GM12878 (cell line): ENCODE measurements around the gene CCDC88A. TPM values are rescaled to one million over a fixed set of nuclear protein-coding genes. Genes with fewer than 3 reads are reported as not detected.
"Not testable (repeated sequence)": the region's sequence is repeated elsewhere in the genome, so short reads cannot be mapped to it uniquely, and the experiment has no call there.

Experiments
- ATAC-seq: fragments of 200-7000 bp; cut with Tn5 transposase; 3 replicates; pipeline ENCODE4 v1.9.1; 2020; ENCODE audit warnings: mild to moderate bottlenecking, moderate library complexity
- BruUV-seq: library from RNA; stranded (reverse); fragments of 400-500 nt; replicated peaks from 2 replicates; lab custom pipeline; 2021; lab: Mats Ljungman, UMichigan
- CTCF ChIA-PET: fragments of 300-600 bp; sonication (Branson Sonifier 250); formaldehyde crosslinking; extraction: SDS; loops from one replicate; lab custom pipeline; 2021; ENCODE audit warnings: inconsistent platforms; lab: Yijun Ruan, JAX
- POLR2A ChIA-PET: fragments of 350-600 bp; formaldehyde crosslinking; extraction: SDS; loops from one replicate; lab custom pipeline; 2021; ENCODE audit warnings: inconsistent platforms; lab: Charles Lee
- RAD21 ChIA-PET: fragments of 300-600 bp; sonication (Branson Sonifier 250); formaldehyde crosslinking; loops from one replicate; lab custom pipeline; 2023; ENCODE audit warnings: antibody characterized with exemption; ENCODE audit not compliant: unreplicated experiment; lab: Charles Lee
- SMC1A ChIA-PET: fragments of 300-600 bp; sonication (Branson Sonifier 250); formaldehyde crosslinking; loops from one replicate; lab custom pipeline; 2023; ENCODE audit not compliant: unreplicated experiment, uncharacterized antibody; lab: Charles Lee
- DNase-seq: peaks from one replicate; pipeline ENCODE4 v3.0.0-alpha.2; 2011; ENCODE audit warnings: low read depth, low spot score
- FAIRE-seq: peaks from 3 replicates; lab custom pipeline; 2011; peaks lifted over from hg19 to GRCh38; lab: Jason Lieb, UNC
- H2AFZ ChIP-seq: 2 replicates; pipeline ENCODE4 v1.6.0; 2011; ENCODE audit warnings: low read depth, low read length, control low read depth; ENCODE audit not compliant: control insufficient read depth
- H3K27ac ChIP-seq: 2 replicates; pipeline ENCODE4 v1.5.1; 2011; ENCODE audit warnings: control low read depth; ENCODE audit not compliant: control insufficient read depth, insufficient read depth
- H3K27me3 ChIP-seq, 2 experiments: replicated peaks in 1 of 2; 2 replicates each; pipeline versions ENCODE4 v1.6.0 to v1.6.1; 2011; ENCODE audit warnings: low read length in 1 of 2; ENCODE audit not compliant: control insufficient read depth in 2 of 2, insufficient read depth in 2 of 2
- H3K36me3 ChIP-seq, 2 experiments: 2 replicates each; pipeline ENCODE4 v1.5.1; 2011; ENCODE audit warnings: low read length in 1 of 2; ENCODE audit not compliant: control insufficient read depth in 2 of 2, insufficient read depth in 2 of 2
- H3K4me1 ChIP-seq: 2 replicates; pipeline ENCODE4 v1.6.1; 2011; ENCODE audit warnings: mild to moderate bottlenecking, low read length, moderate library complexity, mixed read lengths; ENCODE audit not compliant: control insufficient read depth, insufficient read depth
- H3K4me2 ChIP-seq: 2 replicates; pipeline ENCODE4 v1.6.0; 2011; ENCODE audit warnings: control low read depth; ENCODE audit not compliant: control insufficient read depth, insufficient read depth
- H3K4me3 ChIP-seq: fragments of 200-600 bp; sonication (generic); 2 replicates; pipeline ENCODE4 v1.5.1; 2016
- H3K79me2 ChIP-seq: 2 replicates; pipeline ENCODE4 v1.6.0; 2011; ENCODE audit warnings: low read length; ENCODE audit not compliant: control insufficient read depth, insufficient read depth
- H3K9ac ChIP-seq: 2 replicates; pipeline ENCODE4 v1.8.0; 2011; ENCODE audit warnings: low read length, control low read depth, mixed read lengths; ENCODE audit not compliant: control insufficient read depth, insufficient read depth
- H3K9me3 ChIP-seq: replicated peaks from 3 replicates; pipeline ENCODE4 v1.5.1; 2011; ENCODE audit warnings: mild to moderate bottlenecking, low read length; ENCODE audit not compliant: control insufficient read depth, insufficient read depth
- H4K20me1 ChIP-seq: 2 replicates; pipeline ENCODE4 v1.6.0; 2011; ENCODE audit not compliant: control insufficient read depth, insufficient read depth
- CEBPZ ChIP-seq: fragments of 150-350 bp; IDR thresholded peaks from 2 replicates; pipeline ENCODE4 v1.6.1; 2016; ENCODE audit warnings: low read depth, low read length
- NBN ChIP-seq: fragments of 450-650 bp; IDR thresholded peaks from 2 replicates; pipeline ENCODE4 v1.6.1; 2016
- SMAD5 ChIP-seq: IDR thresholded peaks from 2 replicates; pipeline ENCODE4 v1.6.1; 2016; ENCODE audit warnings: antibody characterized with exemption, low read depth
- WGBS: methylation state at CpG from one replicate; pipeline ENCODE4 v1.1.6; 2016; ENCODE audit warnings: low lambda C conversion rate; ENCODE audit not compliant: insufficient replicate concordance, insufficient coverage; ENCODE audit errors: missing lambda C conversion rate; 5-methylcytosine and 5-hydroxymethylcytosine counted together
- in situ Hi-C: fragments of 300-500 bp; cut with MboI; formaldehyde crosslinking; loops from 9 replicates; pipeline ENCODE4 v1.14.3; 2018; ENCODE audit warnings: mixed read lengths
- intact Hi-C: fragments of 100-400 bp; cut with micrococcal nuclease; formaldehyde crosslinking; loops from one replicate; pipeline ENCODE4 v1.14.2; 2022; ENCODE audit not compliant: unreplicated experiment
- polyA plus RNA-seq, 11 experiments: library from polyadenylated mRNA; depleted of rRNA in 4 of 11; unstranded in 6 of 11; stranded (reverse) in 5 of 11; fragments of >200 nt; fragmentation: Nextera tagmentation in 4 of 11; fragmentation: Illumina TruSeq in 1 of 11; extraction: Ambion mirVana in 4 of 11; extraction: Trizol in 1 of 11; gene quantifications; 1 replicate in 1 of 11; 2 replicates in 10 of 11; pipeline versions ENCODE4 v1.2.1 to v1.2.3, GENCODE V29; 2011 to 2016; ENCODE audit warnings: inconsistent platforms in 2 of 11, missing spikeins in 2 of 11, low read depth in 1 of 11
- total RNA-seq, 4 experiments: library from RNA; depleted of rRNA in 3 of 4; stranded (reverse); fragments of >200 nt in 3 of 4; fragmentation: Illumina TruSeq in 1 of 4; extraction: Trizol in 1 of 4; gene quantifications; 2 replicates each; pipeline versions ENCODE4 v1.2.1 to v1.2.3, GENCODE V29; 2013 to 2021

CCDC88A gene
- total and polyA plus RNA-seq, 10 of the 15 experiments (the other 5 are each of a cell fraction or from before 2014, with no cell fraction given), result 1.8 to 71.6 (median 45.9) TPM

- TF ChIP-seq CEBPZ (no peak), NBN (no peak), SMAD5 (no peak)
These were observed 32.0 kb upstream of the CCDC88A start (continued) for GRCh38 chr2:55451699-55452098.

- H3K36me3 ChIP-seq, H2AFZ ChIP-seq, H3K9ac ChIP-seq, in situ Hi-C loops, H4K20me1 ChIP-seq, H3K27ac ChIP-seq, RAD21 ChIA-PET, H3K4me1 ChIP-seq, CTCF ChIA-PET, FAIRE-seq, H3K27me3 ChIP-seq, H3K4me2 ChIP-seq, SMC1A ChIA-PET, H3K9me3 ChIP-seq, intact Hi-C loops, BruUV-seq, DNase-seq, ATAC-seq, POLR2A ChIA-PET, H3K79me2 ChIP-seq, H3K4me3 ChIP-seq: not testable (repeated sequence)
- WGBS, result 65% methylated on average over 3 of the region's 3 CpGs
These were observed 30.4 kb upstream of the CCDC88A start for GRCh38 chr2:55450014-55450413.

GRCh38 chr2:55442045-55442760, 22.5 kb upstream of the CCDC88A start:
- H4K20me1 ChIP-seq, H2AFZ ChIP-seq, DNase-seq, H3K4me1 ChIP-seq, H3K9me3 ChIP-seq, H3K36me3 ChIP-seq, intact Hi-C loops, H3K79me2 ChIP-seq, H3K27ac ChIP-seq, H3K9ac ChIP-seq, H3K4me3 ChIP-seq, BruUV-seq, H3K4me2 ChIP-seq, ATAC-seq, H3K27me3 ChIP-seq, FAIRE-seq, in situ Hi-C loops, POLR2A ChIA-PET: not testable (repeated sequence)
- WGBS, result 79% methylated on average over 14 of the region's 29 CpGs
- CTCF ChIA-PET, result interaction anchor here (1.6 kb wide), 1 partner anchor 11 kb away, joined by 5 read pairs; no protein-coding TSS in a partner anchor
- SMC1A ChIA-PET, result interaction anchor here (0.6 to 1.0 kb wide), 2 partner anchors 43 to 257 kb away, joined by 3 read pairs; no protein-coding TSS in a partner anchor
- RAD21 ChIA-PET, result interaction anchor here (1.4 kb wide), 1 partner anchor 11 kb away, joined by 3 read pairs; no protein-coding TSS in a partner anchor
